Measurements from ENCODE around the gene ERCC8. TPM values are rescaled to one million over a fixed set of nuclear protein-coding genes. Genes with fewer than 3 reads are reported as not detected.
A peak's percentile ranks its signal among the peaks of the same experiment; 100 is the strongest.

Gene ERCC8
- total RNA-seq, 4 donors from 2014 or later: 1.0 to 39.8 (median 6.8) TPM

GRCh38 chr5:60958088-60958487 lies 13.2 kb upstream of the ERCC8 start:
- H3K27ac ChIP-seq: no peak overlapping the region
- no peaks in the 10 kb centered on the region for H3K27me3 ChIP-seq
- no peaks in the 10 kb centered on the region for H3K9me3 ChIP-seq
- no peak for DNase-seq
- no peaks in the 10 kb centered on the region for H3K4me1 ChIP-seq
- intact Hi-C loops (cut with DNase I; ENCODE audit: low total_unique reads): no loop called here
- H3K4me3 ChIP-seq: no peak overlapping the region
- TF ChIP-seq POLR2A (IDR thresholded peaks at IDR 0.05) (no peak), CTCF (IDR thresholded peaks at IDR 0.05) (no peak)
- no peaks in the 10 kb centered on the region for H3K36me3 ChIP-seq

GRCh38 chr5:60955239-60955638 lies 10.4 kb upstream of the ERCC8 start:
- Histone ChIP-seq H3K9me3 (no peaks in the 10 kb centered on the region), H3K27me3 (no peaks in the 10 kb centered on the region), H3K4me3 (no peak overlapping the region), H3K4me1 (no peaks in the 10 kb centered on the region), H3K27ac (no peak overlapping the region), H3K36me3 (no peaks in the 10 kb centered on the region)
- intact Hi-C loops (cut with DNase I; ENCODE audit: low total_unique reads): no loop called here
- no peak for DNase-seq
- TF ChIP-seq POLR2A (IDR thresholded peaks at IDR 0.05): no peak
- no peak for TF ChIP-seq CTCF (IDR thresholded peaks at IDR 0.05)

GRCh38 chr5:60948738-60949137 lies 3.9 kb upstream of the ERCC8 start:
- Histone ChIP-seq H3K27ac (no peak overlapping the region), H3K36me3 (no peaks in the 10 kb centered on the region)
- intact Hi-C loops (cut with DNase I; ENCODE audit: low total_unique reads): loop anchor here (10.0 kb wide), 1 partner anchor 376 kb away; no protein-coding TSS in a partner anchor

GRCh38 chr5:60945813-60946187 lies 930 bp upstream of the ERCC8 start:
- H3K4me3 ChIP-seq: peak overlapping the region; percentile 51 to 72
- no peaks in the 10 kb centered on the region for H3K4me1 ChIP-seq
- H3K36me3 ChIP-seq: no peaks in the 10 kb centered on the region
- peak in 1 of 2 donors; percentile 18 for DNase-seq
- no peaks in the 10 kb centered on the region for H3K9me3 ChIP-seq
- peak overlapping the region; percentile 80 to 84 for H3K27ac ChIP-seq
- TF ChIP-seq CTCF (IDR thresholded peaks at IDR 0.05) (no peak), POLR2A (IDR thresholded peaks at IDR 0.05) (no peak)
- intact Hi-C loops (cut with DNase I; ENCODE audit: low total_unique reads): loop anchor here (10.0 kb wide), 1 partner anchor 379 kb away; no protein-coding TSS in a partner anchor
- H3K27me3 ChIP-seq: no peaks in the 10 kb centered on the region

More at GRCh38 chr5:60948738-60949137, 3.9 kb upstream of the ERCC8 start:
- no peaks in the 10 kb centered on the region for H3K4me1 ChIP-seq
- H3K4me3 ChIP-seq: no peak overlapping the region
- TF ChIP-seq CTCF (IDR thresholded peaks at IDR 0.05): no peak
- TF ChIP-seq POLR2A (IDR thresholded peaks at IDR 0.05): no peak
- no peaks in the 10 kb centered on the region for H3K27me3 ChIP-seq
- H3K9me3 ChIP-seq: no peaks in the 10 kb centered on the region
- no peak for DNase-seq

GRCh38 chr5:60943624-60944023 lies 1.2 kb downstream of the ERCC8 start:
- Histone ChIP-seq H3K9me3 (no peaks in the 10 kb centered on the region), H3K27ac (no peak overlapping the region), H3K4me3 (no peak overlapping the region), H3K36me3 (no peaks in the 10 kb centered on the region), H3K4me1 (no peaks in the 10 kb centered on the region), H3K27me3 (no peaks in the 10 kb centered on the region)
- no peak for TF ChIP-seq CTCF (IDR thresholded peaks at IDR 0.05)
- TF ChIP-seq POLR2A (IDR thresholded peaks at IDR 0.05): no peak
- DNase-seq: no peak
- intact Hi-C loops (cut with DNase I; ENCODE audit: low total_unique reads): loop anchor here (10.0 kb wide), 1 partner anchor 381 kb away; no protein-coding TSS in a partner anchor

Data from uterus (tissue), 4 donors.